Breast epithelium (tissue), 3 donors: ENCODE data around the gene FYCO1.

Experiments
- CTCF ChIP-seq, 3 donors: fragments of 450-650 bp; IDR thresholded peaks; one replicate each; pipeline ENCODE4 v1.5.1; 2016 to 2017; ENCODE audit warnings: antibody characterized with exemption in 3 of 3, mild to moderate bottlenecking in 3 of 3, moderate library complexity in 3 of 3
- POLR2A ChIP-seq: fragments of 450-650 bp; IDR thresholded peaks from one replicate; pipeline ENCODE4 v1.6.1; 2016; ENCODE audit warnings: antibody characterized with exemption, mild to moderate bottlenecking, moderate library complexity

GRCh38 chr3:45933591-45933990 is 62.0 kb downstream of the FYCO1 start:
- TF ChIP-seq CTCF (IDR thresholded peaks at IDR 0.05) (no peak), POLR2A (no peak)
